Thymus (tissue), 11 donors: ENCODE data around the gene SLC26A11. TPM values are rescaled to one million over a fixed set of nuclear protein-coding genes. Genes with fewer than 3 reads are reported as not detected.
"Not testable (repeated sequence)": the region's sequence is repeated elsewhere in the genome, so short reads cannot be mapped to it uniquely, and the experiment has no call there.

Source experiments
- DNase-seq, 9 donors: peaks; one replicate each; pipeline ENCODE4 v3.0.0-alpha.2; 2013; ENCODE audit warnings: low spot score in 9 of 9, low read depth in 6 of 9, missing footprints in 1 of 9
- H3K27ac ChIP-seq, 2 donors: one replicate each; pipeline ENCODE4 v1.5.1; 2013; ENCODE audit warnings: control low read depth in 1 of 2, low read depth in 1 of 2, low read length in 1 of 2, mild to moderate bottlenecking in 1 of 2, moderate library complexity in 1 of 2
- H3K27me3 ChIP-seq, 2 donors: one replicate each; pipeline ENCODE4 v1.5.1; 2013; ENCODE audit warnings: low read length in 1 of 2; ENCODE audit not compliant: control insufficient read depth in 2 of 2, insufficient read depth in 1 of 2
- H3K36me3 ChIP-seq, 2 donors: one replicate each; pipeline ENCODE4 v1.5.1; 2013; ENCODE audit warnings: low read length in 1 of 2, mild to moderate bottlenecking in 1 of 2, moderate library complexity in 1 of 2; ENCODE audit not compliant: control insufficient read depth in 2 of 2, insufficient read depth in 2 of 2
- H3K4me1 ChIP-seq, 2 donors: one replicate each; pipeline ENCODE4 v1.5.1; 2013; ENCODE audit warnings: low read length in 2 of 2; ENCODE audit not compliant: control insufficient read depth in 2 of 2, insufficient read depth in 2 of 2
- H3K4me3 ChIP-seq, 2 donors: one replicate each; pipeline ENCODE4 v1.5.1; 2013; ENCODE audit warnings: low read length in 2 of 2, control low read depth in 1 of 2, mild to moderate bottlenecking in 1 of 2
- H3K9me3 ChIP-seq, 2 donors: one replicate each; pipeline ENCODE4 v1.5.1; 2013; ENCODE audit warnings: low read length in 1 of 2, mild to moderate bottlenecking in 1 of 2; ENCODE audit not compliant: control insufficient read depth in 2 of 2, insufficient read depth in 1 of 2
- whole genome bisulfite sequencing: extraction: QIAGEN DNeasy Blood & Tissue Kit; methylation state at CpG from one replicate; pipeline ENCODE4 v1.1.7; 2013; 5-methylcytosine and 5-hydroxymethylcytosine counted together
- polyA plus RNA-seq: library from polyadenylated mRNA; stranded (reverse); fragments of 200-250 nt; gene quantifications from one replicate; pipeline ENCODE4 v1.2.3, GENCODE V29; 2013
- total RNA-seq: library from RNA; stranded (reverse); fragments of 120-200 nt; gene quantifications from one replicate; pipeline ENCODE4 v1.2.4, GENCODE V29; 2013
- donor health status: healthy.

SLC26A11 gene
- total and polyA plus RNA-seq, 2 donors = 2.3 to 17.4 TPM

GRCh38 chr17:80248894-80249710, 28.9 kb downstream of the SLC26A11 start:
- Histone ChIP-seq H3K36me3 (no peaks in the 10 kb centered on the region), H3K4me3 (no peak overlapping the region), H3K27me3 (no peaks in the 10 kb centered on the region), H3K9me3 (no peaks in the 10 kb centered on the region), H3K4me1 (no peaks in the 10 kb centered on the region), H3K27ac (no peak overlapping the region)
- 95% methylated on average over 26 of the region's 26 CpGs for WGBS
- no peak for DNase-seq

GRCh38 chr17:80251966-80252365, 31.7 kb downstream of the SLC26A11 start:
- 96% methylated on average over 11 of the region's 11 CpGs for WGBS
- Histone ChIP-seq H3K4me3 (no peak overlapping the region), H3K36me3 (no peaks in the 10 kb centered on the region), H3K27me3 (no peaks in the 10 kb centered on the region), H3K4me1 (peaks cover 2 to 13% of the 10 kb centered on the region in 2 donors), H3K9me3 (no peaks in the 10 kb centered on the region), H3K27ac (no peak overlapping the region)
- DNase-seq = no peak

GRCh38 chr17:80252871-80253270, 32.6 kb downstream of the SLC26A11 start:
- 29% methylated on average over 13 of the region's 13 CpGs for WGBS
- H3K27ac ChIP-seq = no peak overlapping the region
- H3K36me3 ChIP-seq = no peaks in the 10 kb centered on the region
- H3K27me3 ChIP-seq = no peaks in the 10 kb centered on the region
- peak in 2 of 9 donors; percentile 53 to 65 for DNase-seq
- peaks cover 2 to 13% of the 10 kb centered on the region in 2 donors for H3K4me1 ChIP-seq
- no peaks in the 10 kb centered on the region for H3K9me3 ChIP-seq
- H3K4me3 ChIP-seq = no peak overlapping the region

- H3K27me3 ChIP-seq = no peaks in the 10 kb centered on the region
- WGBS = 95% methylated on average over 21 of the region's 21 CpGs
- no peak overlapping the region for H3K4me3 ChIP-seq
- H3K4me1 ChIP-seq = peaks cover 2 to 13% of the 10 kb centered on the region in 2 donors
- H3K36me3 ChIP-seq = no peaks in the 10 kb centered on the region
- H3K9me3 ChIP-seq = no peaks in the 10 kb centered on the region
- no peak for DNase-seq
- no peak overlapping the region for H3K27ac ChIP-seq
These were observed 33.6 kb downstream of the SLC26A11 start for GRCh38 chr17:80253631-80254395.

GRCh38 chr17:80254396-80255251, 34.4 kb downstream of the SLC26A11 start:
- no peak overlapping the region for H3K4me3 ChIP-seq
- no peaks in the 10 kb centered on the region for H3K27me3 ChIP-seq
- WGBS = 40% methylated on average over 13 of the region's 13 CpGs
- no peaks in the 10 kb centered on the region for H3K36me3 ChIP-seq
- peak in 4 of 9 donors; percentile 53 to 83 (median 66) for DNase-seq
- H3K27ac ChIP-seq = peak overlapping the region in 1 of 2 donors; percentile 70
- peaks cover 2 to 16% of the 10 kb centered on the region in 2 donors for H3K4me1 ChIP-seq
- H3K9me3 ChIP-seq = no peaks in the 10 kb centered on the region

- H3K4me1 ChIP-seq = peaks cover 2 to 19% of the 10 kb centered on the region in 2 donors
- H3K27me3 ChIP-seq = no peaks in the 10 kb centered on the region
- H3K9me3 ChIP-seq = no peaks in the 10 kb centered on the region
- no peaks in the 10 kb centered on the region for H3K36me3 ChIP-seq
- no peak for DNase-seq
- WGBS = 98% methylated on average over 5 of the region's 5 CpGs
- no peak overlapping the region for H3K4me3 ChIP-seq
- H3K27ac ChIP-seq = no peak overlapping the region
These were observed 35.8 kb downstream of the SLC26A11 start for GRCh38 chr17:80256034-80256350.

- Histone ChIP-seq H3K4me1 (peaks cover 14 to 33% of the 10 kb centered on the region in 2 donors), H3K4me3 (no peak overlapping the region), H3K36me3 (no peaks in the 10 kb centered on the region), H3K9me3 (no peaks in the 10 kb centered on the region), H3K27me3 (no peaks in the 10 kb centered on the region), H3K27ac (peak overlapping the region in 1 of 2 donors; percentile 46)
- no peak for DNase-seq
- 92% methylated on average over 14 of the region's 14 CpGs for WGBS
These were observed 37.5 kb downstream of the SLC26A11 start for GRCh38 chr17:80257716-80258213.

- DNase-seq, H3K4me3 ChIP-seq, H3K9me3 ChIP-seq, H3K27me3 ChIP-seq, H3K36me3 ChIP-seq: not testable (repeated sequence)
- WGBS = 92% methylated on average over 2 of the region's 2 CpGs
- H3K27ac ChIP-seq = peak overlapping the region in 1 of 2 donors; percentile 59
- peaks cover 19 to 38% of the 10 kb centered on the region in 2 donors for H3K4me1 ChIP-seq
These were observed 38.1 kb downstream of the SLC26A11 start for GRCh38 chr17:80258296-80258695.
